Epidermal melanocyte (primary cell): Measurements from ENCODE around the gene TEKT1.
"Not testable (repeated sequence)": the region's sequence is repeated elsewhere in the genome, so short reads cannot be mapped to it uniquely, and the experiment has no call there.

Source experiments
- DNase-seq: peaks from one replicate; pipeline ENCODE4 v3.0.0; 2011; ENCODE audit warnings: low spot score; ENCODE audit not compliant: insufficient read length

The TEKT1 gene

DNA sequence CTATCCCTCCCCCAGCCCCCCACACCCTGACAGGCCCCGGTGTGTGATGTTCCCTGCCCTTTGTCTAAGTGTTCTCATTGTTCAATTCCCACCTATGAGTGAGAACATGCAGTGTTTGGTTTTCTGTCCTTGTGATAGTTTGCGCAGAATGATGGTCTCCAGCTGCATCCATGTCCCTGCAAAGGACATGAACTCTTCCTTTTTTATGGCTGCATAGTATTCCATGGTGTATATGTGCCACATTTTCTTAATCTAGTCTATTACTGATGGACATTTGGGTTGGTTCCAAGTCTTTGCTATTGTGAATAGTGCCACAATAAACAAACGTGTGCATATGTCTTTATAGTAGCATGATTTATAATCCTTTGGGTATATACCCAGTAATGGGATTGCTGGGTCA is 15.2 kb downstream of the TEKT1 start:
- DNase-seq: not testable (repeated sequence)

- DNase-seq: no peak
These were observed 15.8 kb downstream of the TEKT1 start for GRCh38 chr17:6815775-6816174.

DNA sequence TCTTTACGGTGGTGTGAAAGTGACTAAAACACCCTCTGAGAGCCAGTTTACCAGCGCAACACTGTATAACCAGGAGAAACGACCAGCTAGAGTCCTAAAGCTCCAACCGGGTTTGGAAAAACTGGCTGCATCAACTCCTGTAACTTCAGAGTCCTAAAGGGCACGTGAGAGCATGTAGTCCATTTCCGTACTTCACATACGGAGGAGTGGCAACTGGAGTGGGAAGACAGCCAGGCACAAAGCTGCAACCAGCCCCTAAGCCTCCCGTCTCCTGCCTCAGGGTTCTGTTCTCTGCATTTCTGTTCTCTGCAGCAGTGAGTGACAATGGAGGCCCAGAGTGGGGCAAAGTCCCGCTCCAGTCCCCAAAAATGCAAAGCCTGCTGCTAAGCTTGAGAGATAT is 19.2 kb downstream of the TEKT1 start:
- no peak for DNase-seq

GRCh38 chr17:6811510-6811909 is 20.0 kb downstream of the TEKT1 start:
- no peak for DNase-seq

GRCh38 chr17:6800422-6801027 is 31.0 kb downstream of the TEKT1 start:
- no peak for DNase-seq

DNA sequence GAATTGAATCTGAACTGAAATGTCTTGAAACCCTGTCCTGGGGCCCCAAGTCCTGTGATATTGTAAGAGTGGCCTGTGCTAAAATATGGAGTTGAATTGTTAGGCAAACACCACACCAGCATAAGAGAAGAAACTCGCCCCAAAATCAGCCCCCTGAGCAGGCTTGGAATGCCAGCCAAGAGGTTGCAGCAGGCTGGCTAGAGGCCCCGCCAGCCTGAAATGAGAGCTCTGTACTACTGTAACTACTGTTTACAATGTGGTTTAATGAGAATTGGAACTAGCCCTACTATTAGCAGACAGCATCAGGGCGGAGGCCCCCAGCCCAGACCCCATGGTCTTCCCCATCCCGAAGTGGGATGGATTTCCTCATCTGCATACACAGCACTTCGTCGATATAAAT is 31.8 kb downstream of the TEKT1 start:
- no peak for DNase-seq

GRCh38 chr17:6797718-6798351 is 33.7 kb downstream of the TEKT1 start:
- DNase-seq: no peak

- no peak for DNase-seq
These were observed 34.5 kb downstream of the TEKT1 start for GRCh38 chr17:6796887-6797490.

DNA sequence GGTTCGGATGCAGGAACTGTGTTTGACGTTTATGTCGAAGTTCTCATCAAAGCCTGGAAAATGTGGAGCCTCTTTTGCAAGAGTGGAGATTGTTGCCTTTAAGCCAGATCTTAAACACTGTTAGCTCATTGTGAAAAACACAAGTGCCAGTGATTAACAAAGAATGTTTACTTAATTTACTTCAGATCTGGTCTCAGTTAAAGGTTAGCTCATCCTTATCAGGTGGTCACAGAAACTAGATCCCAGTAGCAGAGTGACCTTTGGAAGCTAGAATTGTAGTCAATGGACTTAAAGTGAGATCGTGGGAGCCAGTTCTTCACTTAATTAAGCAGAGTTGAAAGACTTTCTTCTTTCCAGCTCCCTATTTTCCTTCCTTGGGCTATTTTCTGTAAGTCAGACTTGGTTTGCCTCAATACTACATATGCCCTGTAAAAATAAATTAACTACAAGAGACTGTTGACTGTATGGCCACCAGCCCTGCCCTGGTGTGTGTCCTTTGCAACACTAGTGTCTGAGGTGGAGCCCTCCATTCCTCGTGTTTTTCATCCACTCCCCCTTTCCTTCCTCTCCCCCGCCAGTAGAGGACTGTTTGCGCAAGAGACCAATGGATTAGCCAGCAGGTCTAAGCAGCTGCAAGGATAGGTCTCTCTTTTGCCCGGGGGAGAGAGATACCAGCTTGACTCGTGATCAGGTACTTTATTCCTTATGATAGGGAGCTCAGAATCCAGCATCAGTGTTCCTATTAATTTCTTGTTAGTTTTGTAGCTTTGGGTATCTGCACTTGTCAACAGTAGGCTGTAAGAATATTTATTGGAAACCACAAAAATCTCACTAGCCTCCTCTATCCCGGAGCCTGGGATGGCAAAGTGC is 35.3 kb downstream of the TEKT1 start:
- no peak for DNase-seq

DNA sequence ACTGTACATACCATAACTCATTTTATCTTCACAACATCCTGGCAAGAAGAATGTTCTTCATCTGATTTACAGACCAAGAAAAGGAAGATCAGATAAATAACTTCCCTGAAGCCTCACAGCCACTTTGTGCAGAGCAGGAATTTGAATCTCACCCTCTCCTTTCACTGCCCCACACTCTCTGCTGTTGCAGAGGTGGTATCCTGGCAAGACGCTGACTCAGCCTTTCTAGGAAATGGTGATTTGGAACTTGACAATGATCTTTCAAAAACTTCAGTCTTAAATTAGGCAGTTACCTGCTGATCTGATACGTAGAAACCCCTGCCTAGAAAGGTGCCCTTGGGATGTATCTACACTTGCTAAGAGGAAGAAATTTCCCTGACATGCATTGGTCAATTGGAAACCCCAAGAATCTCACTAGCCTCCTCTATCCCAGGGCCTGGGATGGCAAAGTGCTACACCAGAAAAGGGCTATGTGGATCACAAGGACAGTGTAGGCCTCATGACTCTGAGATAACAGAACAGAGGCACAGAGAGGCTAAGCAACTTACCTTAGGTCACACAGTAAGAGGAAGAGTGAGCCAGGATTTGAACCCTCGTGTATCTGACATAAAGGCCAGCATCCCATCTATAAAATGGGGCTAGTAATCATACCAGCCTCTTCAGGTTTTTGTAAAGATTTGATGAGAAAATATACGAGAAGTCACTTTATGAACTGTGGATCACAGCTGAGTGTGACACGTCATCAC is 37.6 kb downstream of the TEKT1 start:
- DNase-seq: no peak

DNA sequence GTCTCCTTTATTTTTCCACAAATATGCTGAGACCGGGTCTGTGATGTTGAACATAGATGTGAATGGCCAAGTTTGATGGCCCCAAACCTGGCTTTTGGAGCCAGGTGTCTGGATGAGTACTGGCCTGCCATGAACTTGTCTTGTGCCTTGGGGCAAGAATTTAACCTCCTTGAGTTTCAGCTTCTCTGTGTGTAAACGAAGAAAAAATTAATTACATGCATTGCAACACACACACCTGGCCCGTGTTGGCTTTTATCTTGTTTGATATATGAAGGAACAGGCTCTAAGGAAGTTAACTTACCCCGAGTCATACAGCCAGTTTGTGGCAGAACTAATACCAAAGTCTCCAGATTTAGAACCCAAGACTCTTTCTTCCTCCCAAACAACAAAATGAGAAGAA is 42.4 kb downstream of the TEKT1 start:
- no peak for DNase-seq

GRCh38 chr17:6787081-6787693 is 44.3 kb downstream of the TEKT1 start:
- DNase-seq: no peak

DNA sequence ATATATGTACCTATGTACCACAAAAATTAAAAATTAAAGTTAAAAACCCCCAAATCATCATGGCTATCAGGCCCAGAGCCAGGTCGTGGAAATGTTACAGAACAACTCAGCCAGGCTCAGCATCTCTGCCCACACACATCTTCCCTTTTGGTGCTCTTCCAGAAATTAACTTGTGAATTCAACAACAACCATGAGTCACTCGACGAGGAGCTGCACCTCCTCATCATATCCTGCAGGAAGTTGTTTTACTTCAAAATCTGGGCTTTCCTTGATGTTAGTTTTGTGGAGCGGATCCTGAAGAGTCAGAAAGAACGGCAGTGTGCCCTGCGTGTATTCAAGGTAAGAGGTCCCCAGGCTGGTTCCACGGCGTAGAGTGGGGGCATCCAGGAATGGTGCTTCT is 44.9 kb downstream of the TEKT1 start:
- DNase-seq: no peak

DNA sequence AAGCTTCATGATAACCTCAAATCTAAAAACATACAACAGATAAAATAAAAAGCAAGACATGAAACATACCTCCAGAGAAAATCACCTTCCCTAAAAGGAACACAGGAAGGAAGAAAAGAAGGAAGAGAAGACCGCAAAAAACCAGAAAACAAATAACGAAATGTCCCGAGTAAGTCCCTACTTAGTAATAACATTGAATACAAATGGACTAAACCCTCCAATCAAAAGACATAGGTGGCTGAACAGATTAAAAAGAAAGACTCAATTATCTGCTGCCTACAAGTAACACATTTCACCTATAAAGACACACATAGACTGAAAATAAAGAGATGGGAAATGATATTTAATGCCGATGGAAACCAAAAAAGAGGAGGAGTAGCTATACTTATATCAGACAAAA is 49.3 kb downstream of the TEKT1 start:
- DNase-seq: no peak

- no peak for DNase-seq
These were observed 50.6 kb downstream of the TEKT1 start for GRCh38 chr17:6780886-6781285.

DNA sequence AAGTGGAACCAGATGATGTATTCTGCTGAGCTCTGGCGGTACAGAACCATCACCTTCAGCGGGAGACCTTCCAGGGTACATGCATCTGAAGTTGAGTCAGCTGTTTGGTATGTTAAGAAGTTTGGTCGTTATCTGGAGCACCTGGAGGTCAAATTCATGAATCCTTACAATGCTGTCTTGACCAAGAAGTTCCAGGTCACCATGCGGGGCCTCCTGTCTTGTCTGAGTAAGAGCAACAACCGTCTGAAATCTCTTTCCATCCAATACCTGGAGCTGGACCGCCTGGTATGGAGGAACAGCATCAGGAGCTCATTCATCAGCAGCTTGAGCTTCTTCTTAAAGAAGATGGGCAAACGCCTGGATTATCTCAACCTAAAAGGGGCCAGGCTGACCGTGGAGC is 51.5 kb downstream of the TEKT1 start:
- DNase-seq: no peak

- DNase-seq: no peak
These were observed 52.1 kb downstream of the TEKT1 start for GRCh38 chr17:6779411-6779810.

GRCh38 chr17:6775871-6776405 is 55.6 kb downstream of the TEKT1 start, which contains the start of gene FBXO39:
TSS of gene FBXO39 (plus strand) at chr17:6776215. CDS start at chr17:6779869, 3,654 bp downstream.
- DNase-seq: no peak

GRCh38 chr17:6774906-6775305 is 56.6 kb downstream of the TEKT1 start:
- DNase-seq: not testable (repeated sequence)

GRCh38 chr17:6772016-6772415 is 59.5 kb downstream of the TEKT1 start:
- no peak for DNase-seq

GRCh38 chr17:6768447-6768846 is 63.1 kb downstream of the TEKT1 start:
- DNase-seq: no peak
